ENCODE measurements around the gene IFNGR1.
A peak's percentile ranks its signal among the peaks of the same experiment; 100 is the strongest.
"Not testable (repeated sequence)": the region's sequence is repeated elsewhere in the genome, so short reads cannot be mapped to it uniquely, and the experiment has no call there.

Gene IFNGR1

GRCh38 chr6:137218917-137219663 is at the start of gene IFNGR1:
TSS of gene IFNGR1 (minus strand) at chr6:137219385. CDS start at chr6:137219327, 58 bp downstream.
- DNase-seq: peak; percentile 87

GRCh38 chr6:137268911-137269310 is 49.7 kb upstream of the IFNGR1 start:
- no peak for DNase-seq

DNA sequence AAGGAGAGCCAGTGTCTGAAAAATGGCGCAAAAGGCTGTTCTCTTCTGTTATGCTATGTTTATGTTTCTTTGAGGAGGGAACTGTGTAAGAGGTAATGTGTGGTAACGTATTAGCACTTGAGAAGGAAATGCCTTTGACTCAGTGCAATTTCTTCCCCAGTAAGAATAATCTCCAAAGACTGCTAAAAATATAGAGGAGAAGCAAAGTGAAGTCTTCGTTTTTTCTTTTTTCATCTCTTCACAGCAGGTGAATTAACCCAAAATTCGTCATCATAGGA is 47.1 kb upstream of the IFNGR1 start:
- DNase-seq: no peak

DNA sequence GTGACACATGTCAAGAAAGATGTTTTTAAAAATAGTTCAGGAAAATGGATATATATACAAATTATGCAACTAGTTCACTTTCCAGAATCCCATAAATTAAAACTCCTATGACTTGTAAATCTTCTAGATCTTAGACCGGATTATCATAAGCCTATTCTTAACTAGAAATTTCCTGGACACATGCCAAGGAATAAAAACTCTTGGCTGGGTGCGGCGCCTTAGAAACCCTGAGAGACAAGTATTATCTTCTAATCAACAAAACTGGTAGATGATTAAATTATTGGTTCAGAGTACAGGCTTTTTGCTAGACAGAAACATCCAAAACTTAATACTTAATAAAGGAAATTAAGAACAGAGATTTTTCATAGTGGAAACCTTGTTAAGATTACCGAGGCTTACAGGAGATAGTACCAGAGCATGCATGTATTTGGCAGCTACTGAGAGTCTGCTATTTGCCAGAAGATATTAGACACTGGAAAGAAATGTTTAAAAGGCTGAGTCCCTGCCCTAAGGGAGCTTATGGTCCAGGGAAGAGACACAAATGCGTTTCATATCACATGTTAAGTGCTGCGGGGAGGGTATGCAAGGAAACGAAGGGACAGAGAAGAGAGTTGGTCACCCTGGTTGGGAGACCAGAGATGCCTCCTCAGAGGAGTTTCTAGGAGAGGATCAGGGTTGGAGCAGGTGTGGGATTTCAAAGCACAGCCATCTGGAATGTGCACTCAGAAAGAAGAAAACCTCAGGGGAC is 46.5 kb upstream of the IFNGR1 start:
- no peak for DNase-seq

- DNase-seq: no peak
These were observed 45.3 kb upstream of the IFNGR1 start for GRCh38 chr6:137264311-137265075.

DNA sequence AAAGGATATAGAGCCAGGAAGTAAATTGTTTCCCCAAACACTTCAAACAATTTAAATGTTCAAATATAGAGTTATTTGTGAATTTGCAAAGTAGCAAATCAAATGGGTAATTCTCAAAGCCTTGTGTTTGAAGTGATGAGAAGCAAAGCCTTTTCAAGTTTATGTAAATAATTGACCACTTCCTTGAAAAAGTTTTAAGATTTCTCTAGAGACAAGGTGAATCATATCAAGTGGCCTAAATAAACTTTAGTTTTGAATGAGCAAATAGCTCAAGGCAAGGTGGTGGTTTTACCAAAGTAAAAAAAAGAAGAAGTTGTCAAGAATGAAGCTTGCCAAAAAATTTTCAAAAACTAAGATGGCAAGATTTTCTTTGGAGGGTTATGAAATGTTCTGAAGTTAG is 42.6 kb upstream of the IFNGR1 start:
- DNase-seq: no peak

DNA sequence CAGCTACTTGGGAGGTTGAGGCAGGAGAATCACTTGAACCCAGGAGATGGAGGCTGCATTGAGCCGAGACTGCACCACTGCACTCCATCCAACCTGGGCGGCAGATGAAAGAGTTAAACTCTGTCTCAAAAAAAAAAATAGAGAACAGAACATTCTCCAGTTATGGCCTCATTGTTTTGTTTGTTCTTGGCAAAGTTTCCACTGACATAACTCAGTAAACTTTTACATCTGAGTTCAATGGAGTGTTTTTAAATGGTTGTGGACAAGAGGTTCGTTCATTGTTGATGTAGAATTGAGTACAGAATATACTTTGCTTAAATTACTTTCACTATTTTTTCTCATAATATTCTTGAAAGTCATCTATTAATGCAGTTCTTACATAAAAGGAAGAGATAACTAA is 42.2 kb upstream of the IFNGR1 start:
- DNase-seq: no peak

- no peak for DNase-seq
These were observed 41.0 kb upstream of the IFNGR1 start for GRCh38 chr6:137260217-137260616.

DNA sequence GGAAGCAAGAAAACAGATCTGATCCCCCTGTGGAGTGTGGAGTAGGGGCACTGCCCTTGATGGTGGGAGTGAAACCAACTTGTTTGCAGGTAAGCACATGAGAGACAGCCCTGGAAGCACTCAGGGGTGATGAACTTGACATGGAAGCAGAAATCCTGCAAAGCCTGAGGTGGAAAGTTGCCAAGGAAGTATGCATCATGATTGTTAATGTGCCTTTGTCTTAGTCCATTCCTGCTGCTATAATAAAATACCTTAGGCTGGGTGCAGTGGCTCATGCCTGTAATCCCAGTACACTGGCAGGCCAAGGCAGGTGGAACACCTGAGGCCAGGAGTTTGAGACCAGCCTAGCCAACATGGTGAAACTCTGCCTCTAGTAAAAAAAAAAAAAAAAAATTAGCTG is 40.2 kb upstream of the IFNGR1 start:
- no peak for DNase-seq

DNA sequence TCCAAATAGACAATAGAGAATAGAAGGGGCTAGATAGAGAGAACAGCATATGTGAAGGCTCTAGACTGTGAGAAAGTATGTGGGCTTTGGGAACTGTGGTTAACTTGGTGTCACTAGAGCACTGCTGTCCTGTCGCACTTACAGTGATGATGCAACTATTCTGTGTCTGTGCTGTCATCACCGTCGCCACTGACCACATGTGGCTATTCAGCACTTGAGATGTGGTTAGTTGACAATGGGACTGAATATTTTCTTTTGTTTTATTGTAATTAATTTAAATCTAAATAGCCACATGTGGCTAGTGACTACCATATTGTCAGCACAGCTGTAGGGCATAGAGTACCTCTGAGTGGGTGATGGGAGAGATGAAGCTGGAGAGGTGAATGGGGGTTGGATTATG is 39.0 kb upstream of the IFNGR1 start:
- no peak for DNase-seq

DNA sequence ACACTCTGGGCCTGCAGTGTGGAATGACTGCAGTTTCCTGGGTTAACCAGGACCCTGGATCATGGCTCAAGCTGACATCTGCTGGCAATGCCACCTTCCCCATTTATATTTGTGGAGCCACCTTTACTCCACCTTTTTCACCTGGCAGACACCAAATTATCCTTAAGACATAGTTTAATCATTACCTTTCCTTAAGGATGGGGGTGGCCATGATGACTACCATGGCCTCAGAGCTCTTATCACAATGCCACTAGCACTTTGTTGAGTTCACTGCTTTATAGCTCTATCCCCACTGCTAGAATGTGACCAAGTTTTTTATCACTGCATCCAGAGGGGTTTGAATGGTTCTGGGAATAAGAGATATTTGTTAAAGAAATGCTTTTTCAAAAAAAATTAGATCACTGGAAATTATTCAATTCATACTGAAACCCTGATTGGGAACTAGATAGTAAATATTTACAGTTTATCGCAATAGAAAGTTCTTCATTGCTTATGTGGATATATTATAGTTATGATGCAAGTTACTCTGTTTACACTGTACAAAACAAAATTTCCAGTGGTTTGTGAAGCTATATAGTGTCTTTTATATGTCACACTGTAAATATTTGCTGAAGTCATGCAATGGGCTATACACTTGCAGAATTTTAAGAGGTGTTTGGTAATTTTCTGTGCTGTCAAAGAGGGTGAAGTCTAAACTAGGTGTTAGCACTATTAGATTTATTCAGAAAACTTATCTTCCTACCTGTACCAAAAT is 37.3 kb upstream of the IFNGR1 start:
- no peak for DNase-seq

DNA sequence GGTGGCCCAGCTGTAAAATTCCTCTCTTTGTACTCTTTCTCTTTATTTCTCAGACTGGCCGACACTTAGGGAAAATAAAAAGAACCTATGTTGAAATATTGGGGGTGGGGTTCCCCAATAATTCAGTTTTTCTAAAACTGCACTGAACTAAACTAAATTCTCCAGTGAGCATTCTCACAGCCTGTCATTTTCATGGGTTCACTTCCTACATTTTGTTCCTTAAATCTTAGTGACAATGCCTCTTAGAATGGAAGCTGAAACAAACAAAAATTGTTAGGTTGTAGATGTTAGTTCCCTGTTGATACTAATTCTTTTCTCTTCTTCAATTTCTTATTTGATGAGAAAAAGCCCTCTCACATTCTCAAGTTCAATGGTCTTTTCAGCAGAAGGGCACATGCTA is 35.8 kb upstream of the IFNGR1 start:
- DNase-seq: no peak

DNA sequence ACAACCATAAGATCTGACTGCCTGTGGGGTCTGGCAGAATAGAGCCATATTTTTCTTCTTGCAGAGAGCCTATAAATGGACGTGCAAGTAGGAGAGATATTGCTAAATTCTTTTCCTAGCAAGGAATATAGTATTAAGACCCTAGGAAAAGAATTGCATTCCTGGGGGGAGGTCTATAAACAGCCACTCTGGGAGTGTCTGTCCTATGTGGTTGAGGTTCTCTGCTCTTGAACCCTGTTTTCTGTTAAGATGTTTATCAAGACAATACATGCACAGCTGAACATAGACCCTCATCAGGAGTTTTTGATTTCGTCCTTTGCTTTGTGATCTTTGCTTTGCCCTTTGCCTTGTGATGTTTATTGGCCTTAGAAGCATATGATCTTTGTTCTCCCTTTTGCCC is 35.2 kb upstream of the IFNGR1 start:
- DNase-seq: not testable (repeated sequence)

DNA sequence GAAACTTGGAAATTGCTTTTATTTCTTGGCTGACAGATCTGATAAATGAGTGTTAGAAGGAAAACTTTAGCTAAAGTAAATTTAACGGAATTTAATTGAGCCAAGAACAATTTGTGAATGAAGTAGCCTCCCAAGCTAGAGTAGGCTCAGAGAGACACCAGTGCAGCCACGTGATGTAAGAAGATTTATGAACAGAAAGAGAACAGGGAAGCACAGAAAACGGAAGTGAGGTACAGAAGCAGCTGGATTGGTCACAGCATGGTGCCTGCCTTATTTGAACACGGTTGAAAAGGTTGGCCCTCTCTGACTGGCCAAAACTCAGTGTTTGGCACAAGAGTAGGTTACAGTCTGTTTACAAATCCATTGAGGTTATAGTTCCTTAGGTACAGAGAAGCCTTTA is 29.5 kb upstream of the IFNGR1 start:
- no peak for DNase-seq

DNA sequence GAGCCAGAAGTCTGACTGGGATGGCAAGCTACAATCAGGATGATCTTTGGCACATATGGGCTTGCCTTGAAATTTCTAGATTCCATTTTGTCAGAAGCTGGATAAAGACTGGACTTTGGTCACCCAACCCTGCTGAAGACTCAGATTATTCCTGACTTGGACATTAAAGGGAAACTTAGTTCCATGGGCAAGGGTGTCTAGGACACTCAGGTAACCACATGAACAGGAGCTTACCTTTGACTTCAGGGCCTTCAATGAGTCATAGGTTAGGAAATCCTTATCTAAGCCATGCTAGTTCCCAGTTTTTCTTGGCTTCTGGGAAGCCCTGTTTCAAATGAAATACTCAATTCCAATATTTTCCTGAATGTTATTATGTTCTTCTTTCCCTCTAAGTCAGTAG is 28.5 kb upstream of the IFNGR1 start:
- DNase-seq: no peak

DNA sequence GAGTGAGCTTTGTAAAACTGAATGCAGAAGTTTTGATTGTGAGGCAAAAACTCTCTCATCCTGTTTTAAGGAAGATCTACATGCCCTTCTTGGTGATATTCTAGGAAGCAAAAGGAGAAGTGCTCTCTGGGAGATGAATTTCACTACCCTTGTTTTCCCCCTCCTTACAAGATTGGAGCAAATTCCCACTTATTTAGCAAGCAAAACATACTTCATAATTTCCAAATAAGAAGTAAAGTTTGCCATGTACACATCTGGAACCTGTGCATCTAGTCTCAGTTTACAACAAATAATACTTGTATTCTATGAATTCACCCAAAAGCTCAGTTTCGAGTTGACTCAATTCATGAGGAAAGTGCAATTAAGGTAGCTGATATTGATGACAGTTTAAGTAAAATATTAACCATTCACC is 27.6 kb upstream of the IFNGR1 start:
- DNase-seq: no peak

GRCh38 chr6:137246164-137246563 is 27.0 kb upstream of the IFNGR1 start:
- no peak for DNase-seq

GRCh38 chr6:137241481-137242038 is 22.4 kb upstream of the IFNGR1 start:
- peak; percentile 23 for DNase-seq

DNA sequence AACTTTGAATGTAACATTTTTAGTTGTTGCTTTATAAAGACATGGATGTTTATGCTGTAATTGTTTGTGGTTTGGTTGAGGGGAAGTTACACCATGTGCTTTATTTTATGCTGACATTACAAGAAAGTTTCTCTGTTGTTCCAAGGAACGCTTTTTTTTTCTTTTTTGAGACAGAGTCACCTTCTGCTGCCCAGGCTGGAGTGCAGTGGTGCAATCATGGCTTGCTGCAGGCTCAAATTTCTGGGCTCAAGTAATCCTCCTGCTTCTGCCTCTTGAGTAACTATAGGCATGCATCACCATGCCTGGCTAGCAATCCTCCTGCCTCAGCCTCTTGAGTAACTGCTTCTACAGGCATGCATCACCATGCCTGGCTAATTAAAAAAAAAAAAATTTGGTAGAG is 21.0 kb upstream of the IFNGR1 start:
- DNase-seq: peak; percentile 70

- peak; percentile 67 for DNase-seq
These were observed 18.4 kb upstream of the IFNGR1 start for GRCh38 chr6:137237413-137238170.

DNA sequence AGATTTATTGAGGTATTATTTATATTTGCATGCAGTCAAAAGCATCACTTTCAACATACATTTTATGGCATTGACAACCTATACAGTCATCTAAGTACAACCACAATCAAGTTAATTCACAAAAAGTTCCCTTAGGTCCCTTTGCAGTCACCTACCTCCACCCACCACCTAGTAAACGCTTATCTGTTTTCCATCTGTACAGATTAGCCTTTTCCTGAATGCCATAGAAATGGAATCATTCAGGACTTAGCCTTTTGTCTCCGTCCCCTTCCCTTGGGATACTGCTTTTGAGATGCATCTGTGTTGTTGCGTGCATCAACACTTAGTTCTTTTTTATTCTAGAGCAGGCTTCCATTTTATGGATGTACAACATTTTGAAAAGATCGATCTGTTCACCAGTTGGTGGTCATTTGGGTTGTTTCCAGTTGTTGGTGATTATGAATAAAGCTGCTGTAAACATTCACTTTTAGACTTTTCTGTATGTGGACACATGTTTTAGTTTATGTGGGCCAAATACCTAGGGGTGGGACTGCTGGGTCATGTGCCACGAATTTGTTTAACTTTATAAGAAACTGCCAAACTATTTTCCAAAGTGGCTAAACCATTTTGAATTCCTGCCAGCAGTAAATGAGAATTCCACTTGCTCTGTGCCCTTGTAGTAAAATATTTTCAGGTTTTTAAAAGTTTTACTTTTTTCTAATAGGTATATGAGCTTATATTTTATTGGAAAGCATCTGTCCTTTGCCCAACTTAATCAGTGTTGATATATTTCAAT is 17.6 kb upstream of the IFNGR1 start:
- DNase-seq: no peak

Data from fibroblast of skin of right quadriceps (primary cell).